CD1c-positive myeloid dendritic cell (primary cell): ENCODE measurements around the gene MMP21.

Experiments used
- DNase-seq: peaks from one replicate; pipeline ENCODE4 v3.0.0-alpha.2; 2016; ENCODE audit errors: extremely low spot score

The MMP21 gene

DNA sequence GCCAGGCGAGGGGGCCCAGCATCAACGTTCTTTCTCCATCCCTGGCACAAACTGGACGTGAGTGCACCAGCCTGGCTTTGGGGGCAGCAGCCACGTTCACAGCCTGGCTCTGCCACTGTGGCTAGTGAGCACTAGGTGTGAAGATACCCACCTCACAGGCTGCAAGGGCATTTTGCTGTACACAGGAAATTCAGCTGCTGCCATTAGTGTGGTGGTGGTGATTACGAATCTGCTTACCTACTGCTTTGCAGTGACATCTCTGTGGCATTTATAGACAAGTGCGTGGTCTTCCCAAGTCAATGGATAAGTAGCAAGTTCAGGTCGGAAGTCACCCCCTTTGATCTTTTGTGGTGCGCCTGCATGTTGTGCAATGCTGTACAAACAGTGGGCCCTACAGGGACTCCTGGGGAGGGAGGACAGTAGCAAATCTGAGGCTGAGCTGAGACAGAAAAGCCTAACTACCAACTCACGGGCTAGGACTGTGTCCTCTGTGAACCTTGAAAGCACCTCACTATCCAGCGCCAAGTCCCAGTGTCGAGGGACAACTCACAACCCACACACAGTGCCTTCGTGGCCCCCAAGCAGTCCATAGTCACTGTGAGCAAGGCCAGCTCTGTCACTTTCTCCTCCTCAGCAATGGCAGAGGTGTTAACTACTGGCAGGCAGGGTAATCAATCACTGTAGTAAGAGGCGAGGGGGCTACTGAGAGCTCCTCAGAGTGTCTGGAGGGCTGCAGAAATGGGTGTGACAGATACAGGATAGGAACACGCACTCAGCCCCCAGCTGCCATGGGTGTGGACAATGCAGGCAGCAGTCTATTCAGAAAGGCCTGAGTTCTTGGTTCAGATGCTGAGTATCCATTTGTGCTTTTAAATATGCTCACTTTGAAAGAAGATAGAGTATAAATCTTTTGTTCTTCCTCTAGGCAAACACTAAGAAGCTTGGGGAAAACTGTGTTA lies 17.0 kb upstream of the MMP21 start:
- no peak for DNase-seq

DNA sequence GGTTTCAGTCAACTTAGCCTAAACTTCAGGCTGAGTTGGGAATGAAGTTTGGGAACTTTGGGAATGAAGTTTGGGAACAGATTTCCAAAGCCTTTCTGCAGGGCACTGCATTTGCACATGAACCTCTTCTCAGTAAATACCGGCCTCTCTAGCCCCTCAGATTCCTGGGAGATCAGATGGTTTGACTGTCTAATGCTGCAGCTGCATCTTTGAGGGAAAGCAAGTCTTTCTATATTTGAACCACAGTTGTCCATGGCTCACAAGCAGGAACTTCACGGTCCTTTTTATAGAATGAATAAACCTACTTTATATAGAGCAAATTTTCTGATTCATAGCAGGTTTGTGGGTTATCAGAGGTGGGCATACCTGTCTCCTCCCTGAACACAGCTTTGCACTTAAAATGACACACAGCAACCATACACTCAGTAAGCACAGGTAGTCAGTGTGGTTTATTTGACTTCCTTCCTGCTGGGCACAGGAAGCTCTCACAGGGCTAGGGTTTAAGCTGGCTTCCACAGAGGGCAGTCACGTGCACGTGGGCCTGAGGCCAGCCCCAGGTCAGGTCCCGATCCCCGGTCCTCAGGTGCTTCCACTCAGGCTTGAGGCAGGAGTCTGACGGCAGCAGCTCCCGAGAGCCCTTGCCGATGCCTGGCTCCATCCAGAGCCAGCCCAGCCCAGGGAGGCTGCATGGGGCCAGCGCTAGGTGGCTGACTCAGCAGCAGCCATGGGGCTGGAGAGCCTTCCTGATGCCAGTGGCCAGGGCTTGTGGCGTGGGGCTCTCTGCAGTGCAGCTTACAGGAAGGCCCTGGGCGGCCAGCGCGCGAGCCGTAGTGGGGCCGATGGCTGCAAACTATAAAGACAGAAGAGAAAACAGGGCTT lies 12.8 kb upstream of the MMP21 start:
- DNase-seq: no peak

DNA sequence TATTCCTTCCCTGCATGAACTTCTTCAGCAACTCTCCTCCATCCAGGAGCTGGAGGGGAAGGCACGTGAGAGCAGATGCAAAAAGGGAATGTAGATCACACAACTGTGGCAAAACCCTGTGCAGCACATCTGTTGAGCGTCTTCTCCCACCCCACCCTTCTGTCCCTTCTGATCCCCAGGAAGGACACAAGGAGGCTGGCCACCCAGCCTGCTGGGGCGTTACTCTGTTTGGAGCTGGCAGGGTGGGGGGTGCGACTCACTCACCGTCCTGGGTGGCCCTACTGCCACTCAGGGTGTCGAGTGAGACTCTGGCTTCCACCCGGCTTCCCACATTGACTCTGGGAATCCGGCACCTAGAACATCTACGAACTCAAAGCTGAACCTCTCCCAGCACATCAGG lies 10.2 kb upstream of the MMP21 start:
- no peak for DNase-seq

DNA sequence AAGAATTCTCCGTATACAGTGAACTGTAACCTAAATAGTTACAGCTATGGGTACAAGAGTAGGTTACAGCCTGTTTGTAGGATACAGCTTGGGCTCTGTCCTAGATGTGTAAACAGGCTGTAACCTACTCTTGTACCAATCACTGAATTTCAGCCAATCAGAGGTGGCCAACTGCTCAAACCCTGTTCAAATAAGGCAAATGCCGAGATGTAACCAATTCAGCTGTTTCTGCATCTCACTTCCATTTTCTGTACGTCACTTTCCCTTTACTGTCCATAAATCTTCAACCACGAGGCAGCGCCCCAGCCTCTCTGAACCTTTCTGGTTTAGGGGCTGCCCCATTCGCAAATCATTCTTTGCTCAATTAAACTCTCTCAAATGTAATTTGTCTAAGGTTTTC lies 8.3 kb upstream of the MMP21 start:
- no peak for DNase-seq

DNA sequence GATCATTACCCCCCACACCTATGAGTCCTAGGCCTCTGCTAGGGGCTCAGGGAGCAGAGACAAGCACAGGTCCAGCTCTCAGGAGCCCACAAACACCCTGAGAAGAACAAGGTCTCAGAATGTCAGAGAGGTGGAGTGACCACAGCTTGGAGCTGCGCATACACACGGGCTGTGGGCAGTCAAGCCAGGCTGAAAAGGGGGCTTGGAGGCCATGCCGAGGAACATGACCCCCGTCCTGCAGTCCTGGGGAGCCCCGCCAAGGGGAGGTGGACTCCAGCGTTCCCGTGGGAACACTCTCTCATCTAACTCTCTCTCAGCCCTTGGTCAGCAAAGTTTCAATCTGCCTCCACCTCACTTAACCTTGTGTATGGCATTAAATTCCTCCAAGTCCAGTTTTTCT lies 7.8 kb upstream of the MMP21 start:
- no peak for DNase-seq

DNA sequence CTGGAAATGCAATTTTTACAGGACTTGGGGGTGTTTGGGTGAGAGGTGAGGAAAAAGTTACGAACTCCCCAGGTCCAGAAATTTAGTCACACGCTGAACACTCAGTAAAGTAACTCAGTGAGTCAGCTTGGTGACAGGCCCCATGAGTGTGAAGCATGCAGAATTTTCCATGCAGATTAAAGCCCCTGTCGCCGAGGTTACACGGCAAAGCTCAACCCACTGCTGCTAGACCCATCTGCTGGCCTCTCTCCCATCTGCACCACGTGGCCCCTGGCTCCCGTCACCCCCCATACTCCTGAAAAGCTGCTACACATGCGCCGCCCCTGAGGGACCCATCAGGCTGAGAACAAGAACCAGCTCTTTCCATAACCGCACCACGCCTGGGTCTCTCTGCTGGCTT lies 7.0 kb upstream of the MMP21 start:
- DNase-seq: no peak

DNA sequence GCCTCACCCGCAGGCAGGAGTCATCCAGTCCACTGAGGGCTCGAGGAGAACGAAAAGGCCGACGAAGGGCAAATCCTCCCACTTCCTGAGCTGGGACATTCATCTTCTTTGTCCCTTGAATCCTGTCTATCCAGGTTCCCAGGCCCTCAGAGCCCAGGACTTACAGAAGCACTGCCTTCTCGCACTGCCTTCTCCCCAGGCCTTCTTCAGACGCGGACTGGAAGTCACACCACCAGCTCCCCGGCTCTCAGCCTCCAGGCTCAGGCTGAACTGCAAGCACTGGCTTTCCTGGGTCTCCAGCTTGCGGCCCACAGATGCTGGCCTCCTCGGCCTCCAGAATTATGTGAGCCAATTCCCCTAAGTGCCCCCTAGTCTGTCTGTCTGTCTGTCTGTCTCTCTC lies 6.4 kb upstream of the MMP21 start:
- DNase-seq: no peak

DNA sequence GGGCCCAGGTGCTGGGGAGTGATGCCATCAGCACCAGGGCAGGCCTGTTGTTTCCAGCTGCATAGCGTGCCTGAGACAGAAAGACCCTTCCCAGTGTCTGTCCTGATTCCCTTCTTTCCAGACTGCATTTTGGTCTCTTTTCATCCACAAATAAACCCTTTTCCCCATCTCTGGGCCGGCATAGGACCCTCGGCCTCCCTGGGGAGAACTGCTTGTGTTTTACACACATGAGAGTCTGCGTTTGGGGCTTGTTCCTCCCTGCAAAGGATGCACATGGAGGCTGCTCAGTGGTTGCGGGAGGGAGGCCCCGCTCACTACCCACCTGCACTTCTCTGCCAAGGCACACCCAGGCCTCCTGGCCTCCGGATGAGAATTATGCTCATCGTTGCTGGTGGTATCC lies 5.8 kb upstream of the MMP21 start:
- DNase-seq: no peak

DNA sequence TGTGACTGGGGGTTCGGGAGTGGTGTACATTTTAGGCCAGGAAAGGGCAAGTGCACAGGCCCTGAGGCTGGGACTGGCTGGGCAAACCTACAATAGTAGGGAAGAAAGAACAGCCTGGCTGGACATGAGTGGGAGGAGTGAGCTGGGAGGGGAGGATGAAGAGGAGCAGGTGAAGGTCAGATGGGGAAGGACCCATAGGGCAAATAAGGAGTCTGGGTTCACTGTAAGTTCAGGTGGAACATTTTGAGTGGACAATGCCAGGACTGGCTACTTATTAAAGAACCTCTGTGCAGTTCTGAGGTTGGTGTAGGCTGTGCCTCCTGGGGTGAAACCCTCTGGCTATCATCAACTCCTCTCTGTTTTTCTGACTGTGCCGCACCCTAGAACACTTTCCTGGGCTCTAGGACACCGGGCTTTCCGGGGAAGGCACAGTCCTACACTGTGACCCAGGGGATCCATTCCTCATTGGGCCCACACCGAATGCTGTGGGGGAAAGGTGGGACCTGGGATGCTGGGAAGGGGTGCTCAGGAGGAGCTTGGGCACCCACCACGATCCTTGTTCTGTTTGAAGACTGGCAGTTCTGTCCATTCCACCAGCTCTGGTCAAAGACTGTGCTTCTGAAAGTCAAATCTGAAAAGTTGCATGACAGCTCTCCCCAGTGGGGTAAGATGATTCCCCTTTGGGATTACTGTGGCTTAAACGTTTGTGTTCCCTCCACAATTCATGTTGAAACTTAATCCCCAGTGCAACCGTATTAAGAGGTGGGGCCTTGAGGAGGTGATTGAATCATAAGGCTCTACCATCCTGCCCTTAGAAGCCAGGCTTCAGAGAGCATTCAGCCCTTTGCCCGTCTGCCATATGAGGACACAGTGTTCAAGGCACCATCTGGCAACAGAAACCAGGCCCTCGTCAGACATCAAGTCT lies 4.0 kb upstream of the MMP21 start:
- no peak for DNase-seq

DNA sequence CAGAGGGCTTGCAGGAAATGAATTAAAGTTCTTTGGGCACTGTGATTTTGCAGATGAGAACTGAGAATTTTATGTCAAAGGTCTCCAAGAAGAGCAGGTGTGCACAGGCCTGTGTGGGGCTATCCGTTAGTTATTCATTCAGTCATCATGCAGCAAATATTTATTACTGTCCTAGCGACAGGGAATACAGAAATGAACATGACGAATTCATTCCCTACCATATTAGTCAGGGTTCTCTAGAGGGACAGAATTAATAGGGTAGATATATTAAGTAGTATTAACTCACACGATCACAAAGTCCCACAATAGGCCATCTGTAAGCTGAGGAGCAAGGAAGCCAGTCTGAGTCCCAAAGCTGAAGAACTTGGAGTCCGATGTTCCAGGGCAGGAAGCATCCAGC lies 2.9 kb upstream of the MMP21 start:
- no peak for DNase-seq

DNA sequence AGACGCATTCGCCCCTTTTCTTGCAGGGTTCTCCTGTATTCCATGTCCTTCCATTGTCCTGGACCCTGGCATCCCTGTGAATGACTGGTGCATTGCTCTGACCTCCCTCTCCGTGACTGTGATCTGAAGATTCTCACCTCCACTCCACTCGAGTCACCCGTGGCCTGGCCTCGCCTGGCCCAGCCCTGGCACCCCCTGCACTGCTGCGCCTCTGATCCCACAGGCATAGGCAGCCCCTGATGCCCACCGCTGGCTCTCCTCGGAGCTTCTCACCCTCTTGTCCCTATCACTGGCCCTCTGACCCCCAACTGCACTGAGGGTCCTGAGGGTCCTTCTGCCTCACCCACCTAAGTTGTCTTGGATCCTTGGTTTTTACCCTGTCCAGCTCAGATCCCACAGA lies 2.2 kb upstream of the MMP21 start:
- no peak for DNase-seq

DNA sequence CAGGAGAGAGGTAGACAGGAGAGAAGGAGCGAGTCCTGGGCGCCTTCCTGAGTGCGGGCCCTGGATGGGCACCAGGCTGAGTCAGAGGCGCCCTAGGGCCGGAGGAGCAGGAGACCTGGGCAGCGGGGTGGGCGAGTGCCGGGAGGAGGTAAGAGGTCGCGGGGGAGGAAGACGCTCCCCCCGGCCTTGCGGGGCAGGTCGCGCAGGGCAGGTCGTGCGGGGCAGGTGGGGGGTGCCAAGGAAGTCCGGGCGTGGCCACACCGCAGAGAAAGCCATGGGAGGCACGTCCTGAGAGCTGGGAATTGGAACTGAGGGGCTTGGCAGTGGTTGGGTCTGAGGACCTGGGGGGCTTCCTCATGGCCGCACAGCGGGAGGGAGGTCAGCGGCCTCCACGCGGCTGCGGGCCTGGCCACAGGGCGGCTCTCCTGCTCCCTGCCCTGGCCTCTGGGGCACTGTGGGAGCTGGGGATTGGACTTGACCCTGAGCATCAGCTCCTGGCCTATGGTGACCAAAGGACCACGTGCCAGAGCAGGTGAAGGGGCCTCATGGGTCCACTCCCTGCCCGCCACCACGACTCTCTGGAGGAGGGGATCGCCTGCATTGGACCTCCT lies 935 bp downstream of the MMP21 start:
- no peak for DNase-seq

DNA sequence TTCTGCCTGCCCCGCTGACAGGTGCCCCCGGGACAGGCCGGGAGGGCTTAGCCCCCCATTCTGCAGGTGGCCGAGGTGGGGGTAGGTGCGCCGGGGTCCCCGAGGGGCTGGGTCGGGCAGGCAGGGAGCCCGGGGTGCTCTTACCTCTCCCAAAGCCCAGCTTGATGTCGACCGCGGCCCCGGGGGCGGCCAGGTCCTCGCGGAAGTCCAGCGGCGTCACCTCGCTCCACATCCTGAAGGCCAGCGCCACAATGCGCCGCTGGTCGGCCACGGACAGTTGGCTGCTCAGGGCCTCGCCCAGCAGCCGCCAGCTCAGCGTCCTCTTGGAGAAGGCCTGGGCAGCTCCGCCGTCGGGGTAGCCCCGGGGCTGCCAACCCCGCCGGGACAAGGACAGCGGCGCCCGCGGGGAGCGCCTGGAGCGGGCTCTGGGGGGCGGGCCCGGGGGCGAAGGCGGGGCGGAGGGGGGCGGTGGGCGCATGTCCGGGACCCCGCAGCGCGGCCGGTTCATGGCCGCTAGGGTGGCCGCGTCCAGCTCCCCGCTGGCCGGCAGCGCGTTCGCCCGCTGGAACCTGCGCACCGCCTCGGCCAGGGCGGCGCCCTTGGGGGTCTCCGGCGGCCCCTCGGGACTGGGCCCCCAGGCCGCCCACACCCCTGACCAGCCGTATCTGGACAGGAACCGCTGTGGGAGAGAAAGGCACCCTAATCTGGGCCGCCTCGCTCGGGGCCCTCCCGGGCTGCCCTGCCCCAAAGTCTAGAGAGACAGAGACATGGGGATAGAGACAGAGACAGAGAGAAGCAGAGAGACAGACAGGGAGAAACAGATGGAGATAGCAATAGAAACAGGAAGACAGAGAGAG lies 1.7 kb downstream of the MMP21 start:
- DNase-seq: no peak

DNA sequence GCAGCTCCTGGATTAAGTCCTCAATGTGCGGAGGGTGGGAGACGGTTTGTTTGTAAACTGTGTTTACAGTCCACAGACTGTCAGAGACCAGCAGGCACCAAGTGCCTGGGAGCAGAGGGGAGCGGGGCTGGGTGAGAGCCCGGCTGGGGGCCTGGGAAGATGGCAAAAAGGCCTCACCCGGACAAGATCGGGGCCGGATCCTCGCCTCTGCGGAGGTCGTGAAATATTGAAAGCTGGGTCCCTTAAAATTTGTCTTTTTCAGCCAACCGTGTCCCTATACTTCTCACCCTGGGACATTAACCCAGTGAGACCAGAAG lies 2.8 kb downstream of the MMP21 start:
- no peak for DNase-seq

DNA sequence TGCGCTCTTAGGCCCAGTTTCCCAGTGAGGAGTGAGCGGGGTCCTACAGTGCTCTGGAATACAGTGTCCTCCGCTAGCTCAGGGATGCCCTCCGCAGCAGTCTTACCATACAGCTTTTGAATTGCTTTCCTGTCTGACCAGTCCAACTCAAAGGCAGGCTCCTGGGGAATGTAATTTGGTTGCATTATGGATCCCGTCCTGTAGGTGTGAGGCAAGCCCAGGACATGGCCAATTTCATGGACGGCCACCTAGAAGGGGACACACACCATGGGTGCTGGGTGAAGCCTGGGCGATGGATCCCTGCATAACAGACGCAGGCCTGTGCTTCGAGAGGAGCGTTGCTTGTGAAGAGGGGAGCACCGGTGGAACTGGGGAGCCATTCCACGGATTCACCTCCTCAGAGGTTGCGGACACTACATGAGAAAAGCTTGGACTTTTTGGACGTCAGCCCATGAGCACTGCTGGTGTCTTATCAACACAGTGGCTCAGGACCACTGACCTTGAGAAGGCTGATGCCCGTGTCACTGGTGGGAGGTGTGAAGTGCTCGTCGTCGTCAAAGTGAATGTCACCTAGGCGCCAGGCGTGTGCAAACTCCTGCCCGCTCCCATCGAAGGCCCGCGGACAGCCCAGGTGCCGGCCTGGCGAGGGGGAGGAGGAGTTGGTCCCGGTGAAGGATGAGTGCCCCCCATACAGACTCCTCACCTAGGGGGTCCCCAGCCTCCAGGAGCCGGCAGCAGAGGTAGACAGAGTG lies 3.3 kb downstream of the MMP21 start:
- DNase-seq: no peak

DNA sequence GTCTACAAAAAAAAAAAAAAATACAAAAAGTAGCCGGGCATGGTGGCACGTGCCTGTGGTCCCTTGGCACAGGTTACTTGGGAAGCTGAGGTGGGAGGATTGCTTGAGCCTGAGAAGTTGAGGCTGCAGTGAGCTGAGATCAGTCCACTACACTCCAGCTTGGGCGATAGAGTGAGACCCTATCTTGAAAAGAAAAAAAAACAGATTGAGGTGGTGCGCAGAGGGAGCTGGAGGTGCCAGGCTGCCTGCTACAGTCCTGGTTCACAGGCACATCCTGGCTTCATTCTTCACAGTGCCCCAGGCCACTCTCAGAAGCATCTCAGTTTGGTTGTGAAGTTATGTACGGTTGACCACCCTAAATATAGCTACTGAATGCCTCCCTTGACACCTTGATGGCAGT lies 4.8 kb downstream of the MMP21 start:
- no peak for DNase-seq

DNA sequence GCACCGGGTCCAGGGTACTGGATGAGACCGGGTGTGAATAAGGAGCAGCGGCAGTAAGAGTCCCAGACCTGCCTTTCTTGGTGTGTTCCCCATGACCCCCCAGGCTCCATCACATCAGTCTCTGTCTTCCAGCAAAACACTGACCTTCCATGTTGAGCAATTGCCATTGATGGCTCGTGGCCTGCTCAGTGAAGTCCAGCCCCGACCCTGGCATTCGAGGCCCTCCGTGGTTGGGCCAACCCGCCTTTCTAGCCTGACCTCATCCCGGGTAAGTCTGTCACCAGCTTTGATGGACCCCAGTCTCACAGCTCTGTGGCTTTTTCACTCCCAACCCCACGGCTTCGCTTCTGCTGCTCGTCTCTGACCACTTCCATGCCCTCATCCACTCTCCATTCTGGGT lies 6.4 kb downstream of the MMP21 start:
- DNase-seq: no peak

DNA sequence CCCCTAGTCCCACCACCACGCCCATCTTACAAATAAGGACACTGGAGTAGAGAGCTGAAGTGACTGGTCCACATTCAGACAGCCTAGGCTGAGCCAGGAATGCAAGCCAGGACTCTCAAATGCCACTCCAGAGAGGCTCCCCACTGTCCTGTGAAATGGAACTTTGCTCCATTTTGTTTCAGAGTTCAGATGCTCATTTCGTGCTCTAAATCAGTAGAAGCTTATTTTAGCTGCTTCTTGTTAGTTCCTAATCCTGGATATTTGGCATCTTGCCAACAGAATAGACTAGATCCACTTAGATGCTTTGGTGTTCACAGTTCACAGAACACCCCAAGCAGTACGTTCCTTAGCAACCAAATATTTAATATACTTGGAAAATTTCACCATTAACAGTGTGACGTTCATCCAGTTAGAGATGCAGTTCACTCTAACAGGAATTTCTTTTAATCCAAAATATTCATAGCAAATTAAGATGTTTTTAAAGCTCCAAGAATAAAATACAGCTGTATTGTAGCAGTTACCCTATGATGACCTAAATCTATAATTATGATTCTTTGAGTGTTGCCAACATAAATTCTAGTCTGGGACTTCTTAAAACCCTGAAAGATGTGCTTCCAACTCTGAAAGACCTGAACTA lies 7.3 kb downstream of the MMP21 start:
- peak; percentile 1 for DNase-seq

DNA sequence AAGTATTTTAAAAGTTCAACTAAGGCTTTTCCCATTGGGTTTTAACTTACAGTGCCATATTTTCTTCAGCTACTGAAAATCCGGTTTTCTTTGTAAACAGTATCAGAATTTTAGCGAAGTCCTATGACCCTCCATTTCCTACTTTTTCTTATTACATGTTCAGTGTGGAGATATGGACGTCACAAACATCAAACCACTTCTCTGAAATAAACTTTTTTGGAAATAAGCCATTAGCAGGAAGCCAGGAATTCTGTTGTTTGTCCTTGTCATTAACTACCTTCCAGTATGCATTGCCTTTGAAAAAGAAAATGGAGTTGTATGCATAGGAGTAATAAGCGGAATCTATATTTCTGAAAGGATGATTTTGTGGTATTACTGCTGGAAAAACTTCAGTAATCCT lies 9.1 kb downstream of the MMP21 start:
- DNase-seq: no peak
